ENCODE measurements around the gene DPRX. TPM values are rescaled to one million over a fixed set of nuclear protein-coding genes. Genes with fewer than 3 reads are reported as not detected.

DPRX gene
- total and polyA plus RNA-seq, 2 experiments from 2014 or later = not detected

GRCh38 chr19:53606031-53606430 is 25.8 kb upstream of the DPRX start:
- Histone ChIP-seq H2AFZ (no peak overlapping the region), H3K4me2 (ENCODE audit: unreplicated experiment) (no peak overlapping the region), H4K20me1 (ENCODE audit: insufficient read depth) (no peaks in the 10 kb centered on the region), H3F3A (ENCODE audit: insufficient read depth) (no peaks in the 10 kb centered on the region), H3K9me3 (ENCODE audit: low read depth) (no peaks in the 10 kb centered on the region), H3K4me1 (ENCODE audit: insufficient read depth) (no peaks in the 10 kb centered on the region), H3K4me3 (no peak overlapping the region), H3K9me2 (ENCODE audit: insufficient read depth) (no peaks in the 10 kb centered on the region), H3K36me3 (ENCODE audit: low read depth) (no peaks in the 10 kb centered on the region), H3K27ac (no peak overlapping the region), H3K27me3 (replicated peaks; ENCODE audit: insufficient read depth) (no peaks in the 10 kb centered on the region), H3K79me2 (ENCODE audit: insufficient read depth) (no peaks in the 10 kb centered on the region), H3K9ac (no peak overlapping the region)
- WGBS, 2 experiments (ENCODE audit: low coverage in 1 of 2, low lambda C conversion rate in 2 of 2, missing lambda C conversion rate in 2 of 2) = 54% methylated on average over 15 of the region's 15 CpGs
- TF ChIP-seq EZH2phosphoT487 (IDR thresholded peaks at IDR 0.05; ENCODE audit: insufficient read depth, low read depth) = no peak
- no peak for TF ChIP-seq EZH2 (IDR thresholded peaks at IDR 0.05; ENCODE audit: insufficient read depth, poor library complexity, severe bottlenecking)
- no peak for DNase-seq
- in situ Hi-C loops (cut with MboI) = no loop called here

DNA sequence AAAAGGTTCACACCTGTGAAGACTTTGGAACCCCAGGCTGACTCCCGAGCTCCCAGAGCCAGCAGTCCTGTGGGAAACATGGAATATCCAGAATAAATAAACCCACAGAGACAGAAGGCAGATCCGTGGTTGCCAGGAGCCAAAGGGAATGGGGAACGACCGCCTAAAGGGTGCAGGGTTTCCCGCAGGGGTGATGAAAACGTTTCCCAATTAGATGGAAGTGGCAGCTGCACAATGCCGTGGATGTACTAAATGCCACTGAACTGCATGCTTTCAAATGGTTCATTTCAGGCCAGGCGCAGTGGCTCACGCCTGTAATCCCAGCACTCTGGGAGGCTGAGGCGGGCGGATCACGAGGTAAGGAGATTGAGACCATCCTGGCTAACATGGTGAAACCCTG is 23.4 kb upstream of the DPRX start:
- Histone ChIP-seq H3K9me3 (ENCODE audit: low read depth) (no peaks in the 10 kb centered on the region), H3K4me1 (ENCODE audit: insufficient read depth) (no peaks in the 10 kb centered on the region), H3K9ac (no peak overlapping the region), H3K9me2 (ENCODE audit: insufficient read depth) (no peaks in the 10 kb centered on the region), H3K27me3 (replicated peaks; ENCODE audit: insufficient read depth) (no peaks in the 10 kb centered on the region), H3K36me3 (ENCODE audit: low read depth) (no peaks in the 10 kb centered on the region), H3K4me2 (ENCODE audit: unreplicated experiment) (no peak overlapping the region), H4K20me1 (ENCODE audit: insufficient read depth) (no peaks in the 10 kb centered on the region), H3K79me2 (ENCODE audit: insufficient read depth) (no peaks in the 10 kb centered on the region), H3K4me3 (no peak overlapping the region), H3F3A (ENCODE audit: insufficient read depth) (no peaks in the 10 kb centered on the region), H3K27ac (no peak overlapping the region), H2AFZ (no peak overlapping the region)
- DNase-seq = no peak
- WGBS, 2 experiments (ENCODE audit: low coverage in 1 of 2, low lambda C conversion rate in 2 of 2, missing lambda C conversion rate in 2 of 2) = 57 to 59% methylated on average over 11 of the region's 12 CpGs
- in situ Hi-C loops (cut with MboI) = no loop called here
- TF ChIP-seq EZH2 (IDR thresholded peaks at IDR 0.05; ENCODE audit: insufficient read depth, poor library complexity, severe bottlenecking) (no peak), EZH2phosphoT487 (IDR thresholded peaks at IDR 0.05; ENCODE audit: insufficient read depth, low read depth) (no peak)

DNA sequence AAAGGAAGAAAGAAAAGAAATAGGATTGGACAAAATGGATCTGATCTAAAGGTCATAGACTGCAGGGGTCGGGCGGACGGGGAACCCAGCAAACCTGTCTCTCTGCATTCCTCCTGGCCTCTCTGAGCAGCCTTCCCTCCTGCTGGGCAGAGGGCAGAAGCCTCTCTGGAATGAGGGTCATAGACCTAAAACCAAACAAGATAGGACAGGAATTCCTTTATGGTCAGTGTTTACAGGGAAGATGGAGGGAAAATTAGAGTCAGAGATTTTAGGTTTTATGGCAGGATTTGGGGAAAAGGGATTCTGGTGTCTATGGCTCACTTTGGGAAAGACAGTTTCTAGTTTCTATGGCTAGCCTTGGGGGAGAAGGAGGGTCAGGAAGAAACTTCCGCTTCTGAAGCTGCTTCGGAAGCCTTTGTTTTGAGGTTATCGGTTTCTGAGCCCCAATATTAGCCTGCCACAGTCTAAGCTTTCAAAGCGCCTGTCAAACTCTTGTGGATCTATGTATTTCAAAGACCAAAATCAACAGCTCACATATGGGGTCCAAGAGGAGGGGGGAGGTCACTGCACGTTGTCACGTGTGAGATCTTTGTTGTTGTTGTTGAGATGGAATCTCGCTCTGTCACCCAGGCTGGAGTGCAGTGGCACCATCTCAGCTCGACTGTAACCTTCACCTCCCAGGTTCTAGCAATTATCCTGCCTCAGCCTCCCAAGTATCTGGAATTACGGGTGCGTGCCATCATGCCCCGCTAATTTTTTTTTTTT is 18.9 kb upstream of the DPRX start:
- in situ Hi-C loops (cut with MboI) = no loop called here
- Histone ChIP-seq H3K9me2 (ENCODE audit: insufficient read depth) (no peaks in the 10 kb centered on the region), H3K4me3 (no peak overlapping the region), H4K20me1 (ENCODE audit: insufficient read depth) (no peaks in the 10 kb centered on the region), H3K27ac (no peak overlapping the region), H3K36me3 (ENCODE audit: low read depth) (no peaks in the 10 kb centered on the region), H2AFZ (no peak overlapping the region), H3K79me2 (ENCODE audit: insufficient read depth) (no peaks in the 10 kb centered on the region), H3K4me2 (ENCODE audit: unreplicated experiment) (no peak overlapping the region), H3K9ac (no peak overlapping the region), H3K27me3 (replicated peaks; ENCODE audit: insufficient read depth) (no peaks in the 10 kb centered on the region), H3K4me1 (ENCODE audit: insufficient read depth) (no peaks in the 10 kb centered on the region), H3K9me3 (ENCODE audit: low read depth) (no peaks in the 10 kb centered on the region), H3F3A (ENCODE audit: insufficient read depth) (no peaks in the 10 kb centered on the region)
- WGBS, 2 experiments (ENCODE audit: low coverage in 1 of 2, low lambda C conversion rate in 2 of 2, missing lambda C conversion rate in 2 of 2) = 45% methylated on average over 14 of the region's 14 CpGs
- TF ChIP-seq EZH2phosphoT487 (IDR thresholded peaks at IDR 0.05; ENCODE audit: insufficient read depth, low read depth) (no peak), EZH2 (IDR thresholded peaks at IDR 0.05; ENCODE audit: insufficient read depth, poor library complexity, severe bottlenecking) (no peak)
- no peak for DNase-seq

DNA sequence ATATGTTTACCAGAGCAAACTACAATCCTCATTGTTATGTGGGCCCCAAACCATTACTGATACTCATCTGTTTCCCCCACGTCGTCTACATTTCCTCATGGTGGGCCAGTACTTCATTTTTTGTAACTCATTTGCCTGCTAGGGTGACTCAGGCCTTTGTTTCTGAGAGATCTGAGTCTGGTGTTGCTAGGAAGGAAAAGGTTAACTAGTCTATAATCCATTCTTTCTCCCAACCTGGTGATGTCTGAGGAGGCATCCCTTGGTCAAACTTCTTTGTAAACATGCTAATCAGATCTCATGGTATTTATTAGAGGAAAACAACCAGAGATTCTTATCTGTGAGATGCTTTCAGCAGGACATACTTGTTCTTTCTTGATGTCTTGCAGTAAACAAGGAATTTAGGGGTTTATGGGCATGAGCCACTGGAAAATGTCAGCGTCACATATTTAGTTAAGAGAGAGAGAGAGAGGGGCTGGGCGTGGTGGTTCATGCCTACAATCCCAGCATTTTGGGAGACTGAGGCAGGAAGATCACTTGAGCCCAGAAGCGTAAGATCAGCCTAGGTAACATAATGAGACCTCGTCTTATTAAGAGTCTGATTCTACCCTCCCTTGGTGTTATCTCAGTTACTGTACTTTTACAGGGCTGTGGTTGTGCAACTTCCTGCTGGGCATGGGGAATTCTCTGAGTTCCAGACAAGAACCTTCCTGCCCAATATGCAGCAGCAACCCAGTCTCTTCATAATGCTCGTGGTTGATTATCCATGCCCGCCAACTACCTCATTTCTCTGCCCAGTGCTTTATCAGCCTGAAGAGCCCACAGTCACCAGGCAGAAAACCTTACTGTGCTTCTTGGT is 9.7 kb upstream of the DPRX start:
- H3F3A ChIP-seq (ENCODE audit: insufficient read depth) = no peaks in the 10 kb centered on the region
- H3K36me3 ChIP-seq (ENCODE audit: low read depth) = no peaks in the 10 kb centered on the region
- no peak for DNase-seq
- no peaks in the 10 kb centered on the region for H3K79me2 ChIP-seq (ENCODE audit: insufficient read depth)
- H3K9me2 ChIP-seq (ENCODE audit: insufficient read depth) = no peaks in the 10 kb centered on the region
- 15 to 20% methylated on average over 8 of the region's 8 CpGs for WGBS, 2 experiments (ENCODE audit: low coverage in 1 of 2, low lambda C conversion rate in 2 of 2, missing lambda C conversion rate in 2 of 2)
- no peak overlapping the region for H2AFZ ChIP-seq
- no peaks in the 10 kb centered on the region for H3K9me3 ChIP-seq (ENCODE audit: low read depth)
- H3K4me3 ChIP-seq = no peak overlapping the region
- in situ Hi-C loops (cut with MboI) = no loop called here
- no peak overlapping the region for H3K4me2 ChIP-seq (ENCODE audit: unreplicated experiment)
- no peaks in the 10 kb centered on the region for H3K27me3 ChIP-seq (replicated peaks; ENCODE audit: insufficient read depth)
- H3K9ac ChIP-seq = no peak overlapping the region
- H3K27ac ChIP-seq = no peak overlapping the region
- no peaks in the 10 kb centered on the region for H4K20me1 ChIP-seq (ENCODE audit: insufficient read depth)
- TF ChIP-seq EZH2phosphoT487 (IDR thresholded peaks at IDR 0.05; ENCODE audit: insufficient read depth, low read depth) = no peak
- TF ChIP-seq EZH2 (IDR thresholded peaks at IDR 0.05; ENCODE audit: insufficient read depth, poor library complexity, severe bottlenecking) = no peak
- no peaks in the 10 kb centered on the region for H3K4me1 ChIP-seq (ENCODE audit: insufficient read depth)
